Measurements from ENCODE around the gene WDR33.

DNA sequence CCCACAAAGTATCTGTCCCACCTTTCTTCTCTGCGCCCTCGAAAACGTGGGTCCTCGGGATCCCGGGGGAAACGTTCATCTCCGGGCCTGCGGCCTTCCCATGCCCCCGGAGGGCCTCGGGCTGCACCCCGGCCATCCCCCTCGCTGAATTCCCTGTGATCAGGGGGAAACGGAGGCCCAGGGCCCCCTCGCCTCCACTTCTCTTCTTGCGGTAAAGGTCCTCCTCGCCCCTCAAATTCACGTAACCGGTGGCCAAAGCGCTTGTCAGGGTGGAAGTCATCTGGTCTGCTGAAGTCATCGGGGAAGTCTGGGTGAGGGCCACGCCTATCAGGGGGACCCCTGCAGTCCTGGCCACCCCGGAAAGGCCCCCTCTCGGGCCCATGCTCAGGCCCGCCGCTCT, 97.4 kb downstream of the WDR33 start:
- TF ChIP-seq EZH2 (IDR thresholded peaks at IDR 0.05; ENCODE audit: borderline replicate concordance, low read depth, low read length, severe bottlenecking) (no peak), FOS (IDR thresholded peaks at IDR 0.05; ENCODE audit: borderline replicate concordance, insufficient read depth, low read length) (no peak), POLR2A (IDR thresholded peaks at IDR 0.05; ENCODE audit: low read depth, low read length) (no peak), MYC (IDR thresholded peaks at IDR 0.05; ENCODE audit: low read depth, low read length) (no peak)
- TF ChIP-seq, protein P1, sequence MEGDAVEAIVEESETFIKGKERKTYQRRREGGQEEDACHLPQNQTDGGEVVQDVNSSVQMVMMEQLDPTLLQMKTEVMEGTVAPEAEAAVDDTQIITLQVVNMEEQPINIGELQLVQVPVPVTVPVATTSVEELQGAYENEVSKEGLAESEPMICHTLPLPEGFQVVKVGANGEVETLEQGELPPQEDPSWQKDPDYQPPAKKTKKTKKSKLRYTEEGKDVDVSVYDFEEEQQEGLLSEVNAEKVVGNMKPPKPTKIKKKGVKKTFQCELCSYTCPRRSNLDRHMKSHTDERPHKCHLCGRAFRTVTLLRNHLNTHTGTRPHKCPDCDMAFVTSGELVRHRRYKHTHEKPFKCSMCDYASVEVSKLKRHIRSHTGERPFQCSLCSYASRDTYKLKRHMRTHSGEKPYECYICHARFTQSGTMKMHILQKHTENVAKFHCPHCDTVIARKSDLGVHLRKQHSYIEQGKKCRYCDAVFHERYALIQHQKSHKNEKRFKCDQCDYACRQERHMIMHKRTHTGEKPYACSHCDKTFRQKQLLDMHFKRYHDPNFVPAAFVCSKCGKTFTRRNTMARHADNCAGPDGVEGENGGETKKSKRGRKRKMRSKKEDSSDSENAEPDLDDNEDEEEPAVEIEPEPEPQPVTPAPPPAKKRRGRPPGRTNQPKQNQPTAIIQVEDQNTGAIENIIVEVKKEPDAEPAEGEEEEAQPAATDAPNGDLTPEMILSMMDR (IDR thresholded peaks at IDR 0.05; ENCODE audit: extremely low read depth in 1 of 2, insufficient read depth in 1 of 2, low read depth in 1 of 2, low read length in 2 of 2): no peak

All from endothelial cell of umbilical vein (primary cell).